ENCODE data around the gene TBC1D22A. TPM values are rescaled to one million over a fixed set of nuclear protein-coding genes. Genes with fewer than 3 reads are reported as not detected.

Gene TBC1D22A
- total and polyA plus RNA-seq, 10 of the 15 experiments (the other 5 are each of a cell fraction or from before 2014, with no cell fraction given): 0.63 to 44.7 (median 27.4) TPM

DNA sequence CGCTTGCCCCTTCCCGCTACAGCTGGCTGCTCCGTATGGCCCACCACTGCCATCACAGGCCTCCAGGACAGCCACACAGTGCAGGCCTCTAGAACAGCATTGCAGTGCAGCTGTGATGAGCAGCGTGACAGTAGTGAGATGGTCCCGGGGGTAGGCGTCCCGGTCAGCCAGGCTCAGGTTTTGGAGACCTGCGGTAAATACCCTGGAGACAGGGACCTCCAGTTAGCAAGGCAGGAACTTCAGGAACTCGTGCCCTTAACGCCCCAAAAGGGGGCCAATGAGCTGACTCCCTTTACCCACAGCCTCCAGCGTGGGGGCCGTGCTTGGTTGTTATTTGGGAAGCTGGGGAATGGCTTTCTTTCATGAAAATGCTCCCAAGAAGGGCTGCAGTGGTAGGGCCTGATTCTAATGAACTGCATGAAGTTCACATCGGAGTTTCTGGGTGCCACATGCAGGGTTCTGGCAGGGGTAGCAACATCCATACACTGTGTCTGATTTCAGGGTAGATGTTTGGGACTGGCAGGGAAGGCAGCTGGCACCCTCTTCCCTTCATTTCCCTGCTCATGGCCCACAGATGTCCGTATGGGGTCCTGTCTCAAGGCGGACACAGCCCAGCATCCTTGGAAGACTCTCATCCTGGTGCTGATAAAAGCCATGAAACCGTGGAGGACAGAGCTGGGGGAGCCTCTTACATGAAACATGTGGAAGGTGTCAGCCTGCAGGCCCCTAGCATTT lies 440.5 kb downstream of the TBC1D22A start (continued):
- TF ChIP-seq, protein P1, sequence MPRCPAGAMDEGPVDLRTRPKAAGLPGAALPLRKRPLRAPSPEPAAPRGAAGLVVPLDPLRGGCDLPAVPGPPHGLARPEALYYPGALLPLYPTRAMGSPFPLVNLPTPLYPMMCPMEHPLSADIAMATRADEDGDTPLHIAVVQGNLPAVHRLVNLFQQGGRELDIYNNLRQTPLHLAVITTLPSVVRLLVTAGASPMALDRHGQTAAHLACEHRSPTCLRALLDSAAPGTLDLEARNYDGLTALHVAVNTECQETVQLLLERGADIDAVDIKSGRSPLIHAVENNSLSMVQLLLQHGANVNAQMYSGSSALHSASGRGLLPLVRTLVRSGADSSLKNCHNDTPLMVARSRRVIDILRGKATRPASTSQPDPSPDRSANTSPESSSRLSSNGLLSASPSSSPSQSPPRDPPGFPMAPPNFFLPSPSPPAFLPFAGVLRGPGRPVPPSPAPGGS (IDR thresholded peaks at IDR 0.05; ENCODE audit: borderline replicate concordance, insufficient read depth, low read depth, low read length, poor library complexity, severe bottlenecking): no peak
- no peak for TF ChIP-seq ATF7 (IDR thresholded peaks at IDR 0.05; ENCODE audit: low read depth)

DNA sequence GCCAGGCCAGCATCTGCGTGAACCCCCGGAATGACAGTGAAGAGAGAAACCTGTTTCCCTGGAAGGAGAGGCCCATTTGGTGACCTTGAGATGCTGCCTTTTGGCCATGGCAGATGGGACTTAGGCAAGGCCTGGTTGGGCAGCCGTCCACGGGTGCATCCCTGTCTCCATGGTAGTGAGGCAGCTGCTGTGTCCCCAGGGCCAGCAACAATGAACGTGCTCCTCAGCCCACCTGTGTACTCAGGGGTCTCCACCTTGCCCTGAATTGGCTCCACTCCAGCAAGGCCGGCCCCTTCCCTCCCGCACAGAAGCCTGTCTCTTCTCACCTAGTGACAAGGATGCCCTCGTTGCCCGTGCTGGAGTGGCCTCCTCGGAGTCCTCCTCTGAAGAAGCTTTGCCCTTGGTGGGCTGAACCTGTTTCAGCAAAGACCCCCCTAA lies 441.1 kb downstream of the TBC1D22A start:
- SMC1A ChIA-PET (ENCODE audit: uncharacterized antibody, unreplicated experiment): no interaction called here
- no peaks in the 10 kb centered on the region for H3K9me3 ChIP-seq (replicated peaks; ENCODE audit: control insufficient read depth, insufficient read depth, low read length)
- no peak overlapping the region for H3K4me3 ChIP-seq
- DNase-seq (ENCODE audit: low read depth, low spot score): no peak
- POLR2A ChIA-PET: no interaction called here
- RAD21 ChIA-PET (ENCODE audit: unreplicated experiment): no interaction called here
- no peak for ATAC-seq
- 37% methylated on average over 8 of the region's 10 CpGs for WGBS (ENCODE audit: insufficient coverage, insufficient replicate concordance, low lambda C conversion rate, missing lambda C conversion rate)
- no peak overlapping the region for H3K27ac ChIP-seq (ENCODE audit: control insufficient read depth, insufficient read depth)
- no peaks in the 10 kb centered on the region for H3K79me2 ChIP-seq (ENCODE audit: control insufficient read depth, insufficient read depth, low read length)
- intact Hi-C loops (cut with micrococcal nuclease; ENCODE audit: unreplicated experiment) (no loop called here), in situ Hi-C loops (cut with MboI) (no loop called here)
- H3K36me3 ChIP-seq (ENCODE audit: control insufficient read depth in 2 of 2, insufficient read depth in 2 of 2, low read length in 1 of 2): no peaks in the 10 kb centered on the region
- no peak overlapping the region for H2AFZ ChIP-seq (ENCODE audit: control insufficient read depth, low read depth, low read length)
- CTCF ChIA-PET: no interaction called here
- no peak for FAIRE-seq
- no peaks in the 10 kb centered on the region for H4K20me1 ChIP-seq (ENCODE audit: control insufficient read depth, insufficient read depth)
- H3K4me2 ChIP-seq (ENCODE audit: control insufficient read depth, insufficient read depth): no peak overlapping the region
- H3K9ac ChIP-seq (ENCODE audit: control insufficient read depth, insufficient read depth, low read length): no peak overlapping the region
- no peaks in the 10 kb centered on the region for H3K4me1 ChIP-seq (ENCODE audit: control insufficient read depth, insufficient read depth, low read length)
- no peaks in the 10 kb centered on the region for H3K27me3 ChIP-seq (replicated peaks in 1 of 2; ENCODE audit: control insufficient read depth in 2 of 2, insufficient read depth in 2 of 2, low read length in 1 of 2)
- BruUV-seq (replicated peaks): no TSS peak
- TF ChIP-seq CBX5 (IDR thresholded peaks at IDR 0.05; ENCODE audit: low read depth) (no peak), EP300 (IDR thresholded peaks at IDR 0.05; ENCODE audit: borderline replicate concordance in 1 of 2, control insufficient read depth in 1 of 2, low read depth in 2 of 2, low read length in 2 of 2) (no peak), BRCA1 (IDR thresholded peaks at IDR 0.05; ENCODE audit: low read depth, low read length) (no peak), NFXL1 (IDR thresholded peaks at IDR 0.05; ENCODE audit: borderline replicate concordance) (no peak), BCLAF1 (IDR thresholded peaks at IDR 0.05) (no peak), NRF1 (conservative IDR thresholded peaks at IDR 0.05; ENCODE audit: low read depth, low read length) (no peak), NFYB (IDR thresholded peaks at IDR 0.05; ENCODE audit: insufficient read depth, low read depth, low read length) (no peak), NR2C1 (IDR thresholded peaks at IDR 0.05) (no peak), MYB (IDR thresholded peaks at IDR 0.05; ENCODE audit: borderline replicate concordance, low read depth, low read length) (no peak), SMAD5 (IDR thresholded peaks at IDR 0.05; ENCODE audit: low read depth) (no peak), FOXK2 (IDR thresholded peaks at IDR 0.05) (no peak), SUPT20H (IDR thresholded peaks at IDR 0.05; ENCODE audit: borderline replicate concordance, control insufficient read depth, low read depth, low read length) (no peak)
- TF ChIP-seq, protein P2, sequence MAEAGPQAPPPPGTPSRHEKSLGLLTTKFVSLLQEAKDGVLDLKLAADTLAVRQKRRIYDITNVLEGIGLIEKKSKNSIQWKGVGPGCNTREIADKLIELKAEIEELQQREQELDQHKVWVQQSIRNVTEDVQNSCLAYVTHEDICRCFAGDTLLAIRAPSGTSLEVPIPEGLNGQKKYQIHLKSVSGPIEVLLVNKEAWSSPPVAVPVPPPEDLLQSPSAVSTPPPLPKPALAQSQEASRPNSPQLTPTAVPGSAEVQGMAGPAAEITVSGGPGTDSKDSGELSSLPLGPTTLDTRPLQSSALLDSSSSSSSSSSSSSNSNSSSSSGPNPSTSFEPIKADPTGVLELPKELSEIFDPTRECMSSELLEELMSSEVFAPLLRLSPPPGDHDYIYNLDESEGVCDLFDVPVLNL (IDR thresholded peaks at IDR 0.05; ENCODE audit: low read depth, low read length): no peak

All from GM12878 (cell line).